SHP77 (cell line): ENCODE measurements around the gene COL15A1.

Experiments used
- DNase-seq, 2 experiments: peaks; one replicate each; lab custom pipeline; 2025; lab: John Stamatoyannopoulos, UW

Gene COL15A1

GRCh38 chr9:98944734-98945074, 997 bp downstream of the COL15A1 start:
- DNase-seq: no peak

GRCh38 chr9:98949565-98949964, 5.9 kb downstream of the COL15A1 start:
- DNase-seq: no peak

GRCh38 chr9:98950262-98950661, 6.6 kb downstream of the COL15A1 start:
- DNase-seq: no peak

- DNase-seq: no peak
These were observed 8.3 kb downstream of the COL15A1 start for GRCh38 chr9:98951967-98952366.

- DNase-seq: no peak
These were observed 10.0 kb downstream of the COL15A1 start for GRCh38 chr9:98953581-98954243.

- DNase-seq: no peak
These were observed 10.5 kb downstream of the COL15A1 start for GRCh38 chr9:98954244-98954610.

GRCh38 chr9:98955259-98955658, 11.6 kb downstream of the COL15A1 start:
- DNase-seq: no peak

GRCh38 chr9:98957826-98958225, 14.1 kb downstream of the COL15A1 start:
- no peak for DNase-seq

- no peak for DNase-seq
These were observed 14.7 kb downstream of the COL15A1 start for GRCh38 chr9:98958271-98958984.

- DNase-seq: no peak
These were observed 16.7 kb downstream of the COL15A1 start for GRCh38 chr9:98960409-98960808.

- no peak for DNase-seq
These were observed 17.9 kb downstream of the COL15A1 start for GRCh38 chr9:98961513-98962180.

- no peak for DNase-seq
These were observed 18.5 kb downstream of the COL15A1 start for GRCh38 chr9:98962181-98962560.

GRCh38 chr9:98962861-98963260, 19.2 kb downstream of the COL15A1 start:
- no peak for DNase-seq

- DNase-seq: no peak
These were observed 20.5 kb downstream of the COL15A1 start for GRCh38 chr9:98964201-98964600.

GRCh38 chr9:98964911-98965336, 21.2 kb downstream of the COL15A1 start:
- no peak for DNase-seq

GRCh38 chr9:98966676-98967075, 23.0 kb downstream of the COL15A1 start:
- no peak for DNase-seq

- DNase-seq: no peak
These were observed 23.6 kb downstream of the COL15A1 start for GRCh38 chr9:98967257-98967656.

GRCh38 chr9:98967680-98968079, 24.0 kb downstream of the COL15A1 start:
- DNase-seq: no peak

GRCh38 chr9:98968601-98969337, 25.1 kb downstream of the COL15A1 start:
- DNase-seq: no peak

- no peak for DNase-seq
These were observed 26.9 kb downstream of the COL15A1 start for GRCh38 chr9:98970532-98971041.

- peak in 1 of 2 experiments; percentile 28 for DNase-seq
These were observed 27.6 kb downstream of the COL15A1 start for GRCh38 chr9:98971168-98971914.

- no peak for DNase-seq
These were observed 28.2 kb downstream of the COL15A1 start for GRCh38 chr9:98971915-98972223.
